Ovary (tissue), 9 donors: Measurements from ENCODE around the gene RPRD1A. TPM values are rescaled to one million over a fixed set of nuclear protein-coding genes. Genes with fewer than 3 reads are reported as not detected.

Source experiments
- DNase-seq, 5 donors: peaks; one replicate each; pipeline ENCODE4 v3.0.0-alpha.2; 2019 to 2020
- H3K27ac ChIP-seq, 2 donors: fragments of 200-600 bp; one replicate each; pipeline versions ENCODE4 v1.5.1 to v1.8.0; 2019 to 2022
- H3K27me3 ChIP-seq: fragments of 200-600 bp; one replicate; pipeline ENCODE4 v1.8.0; 2022
- H3K36me3 ChIP-seq: fragments of 200-600 bp; sonication (generic); one replicate; pipeline ENCODE4 v1.5.1; 2019
- H3K4me1 ChIP-seq: one replicate; pipeline ENCODE4 v1.8.1; 2013; ENCODE audit warnings: mild to moderate bottlenecking, moderate library complexity; ENCODE audit not compliant: insufficient read depth
- H3K4me3 ChIP-seq: fragments of 200-600 bp; sonication (generic); one replicate; pipeline ENCODE4 v1.5.1; 2017
- H3K9me3 ChIP-seq, 2 donors: fragments of 200-600 bp in 1 of 2; sonication (generic) in 1 of 2; one replicate each; pipeline versions ENCODE4 v1.5.1 to v1.8.1; 2013 to 2019; ENCODE audit warnings: mild to moderate bottlenecking in 1 of 2, moderate library complexity in 1 of 2
- EP300 ChIP-seq: sonication (generic); formaldehyde crosslinking; IDR thresholded peaks from one replicate; pipeline ENCODE4 v1.6.1; 2017; ENCODE audit warnings: antibody characterized with exemption
- POLR2A ChIP-seq: fragments of 450-650 bp; IDR thresholded peaks from one replicate; pipeline ENCODE4 v1.6.1; 2017; ENCODE audit warnings: antibody characterized with exemption, mild to moderate bottlenecking, moderate library complexity
- WGBS, 3 donors: extraction: QIAGEN DNeasy Blood & Tissue Kit in 1 of 3; methylation state at CpG; one replicate each; pipeline versions ENCODE4 v1.1.5 to v1.1.7; 2013 to 2017; 5-methylcytosine and 5-hydroxymethylcytosine counted together
- intact Hi-C, 4 donors: fragments of 100-400 bp; cut with DNase I; formaldehyde crosslinking; loops; one replicate each; pipeline versions ENCODE4 v1.11.0 to v1.15.1; 2022 to 2023
- polyA plus RNA-seq, 2 donors: library from polyadenylated mRNA; stranded (reverse); fragments of 200-250 nt in 1 of 2; fragments of 350-450 nt in 1 of 2; fragmentation: Illumina TruSeq in 1 of 2; extraction: RNeasy Lipid Tissue Mini Kit (QIAGEN cat#74804) in 1 of 2; gene quantifications; one replicate each; pipeline ENCODE4 v1.2.3, GENCODE V29; 2013 to 2014
- total RNA-seq, 7 donors: library from RNA; depleted of rRNA in 2 of 7; stranded (reverse); fragments of >200 nt in 2 of 7; fragmentation: NEBNext Ultra II Directional in 3 of 7; extraction: Animal tissue kit (Norgen Biotek cat#: 25700) in 3 of 7; gene quantifications; one replicate each; pipeline versions ENCODE4 v1.1.0 to v1.2.4, GENCODE V29; 2016 to 2023
- TF ChIP-seq, protein P1 (sequence below), 3 donors: fragments of 450-650 bp in 2 of 3; fragments of 200-600 bp in 1 of 3; IDR thresholded peaks; one replicate each; pipeline versions ENCODE4 v1.5.1 to v1.8.0; 2016 to 2022; ENCODE audit warnings: antibody characterized with exemption in 3 of 3, mild to moderate bottlenecking in 1 of 3
- donor health status: DM: no; HTN: no; CAD: no; lungs with moderate emphysema.
- donor health status: DM: no; HTN: no; CAD: no.
- donor health status: Bipolar disorder and iron deficiency.
- donor health status: DM: yes; HTN: yes; CAD: no.
- donor health status: DM: no; HTN: no; CAD: no.
- donor health status: DM: yes; HTN: yes; CAD: no.

RPRD1A gene
- total and polyA plus RNA-seq, 9 donors: 19.3 to 56.8 (median 41.3) TPM

DNA sequence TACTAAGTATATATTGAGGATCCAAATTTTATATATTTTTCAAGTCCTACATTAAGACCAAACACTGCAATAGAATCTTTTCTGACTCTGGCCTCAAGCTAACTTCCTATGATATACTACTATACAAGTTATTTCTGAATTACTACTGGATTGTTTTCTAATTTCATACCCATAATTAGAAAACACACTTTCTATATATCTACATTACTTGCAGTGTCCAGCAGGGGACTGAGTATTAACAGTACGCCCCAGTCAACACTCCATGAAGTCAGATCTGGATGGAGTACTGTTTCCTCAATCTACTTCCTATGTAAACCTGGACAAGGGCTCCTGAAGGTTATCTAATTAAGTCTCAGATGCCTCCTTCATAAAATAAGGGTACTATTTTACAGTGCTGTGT is 68.4 kb downstream of the RPRD1A start:
- H3K27ac ChIP-seq: no peak overlapping the region
- no peak for DNase-seq
- intact Hi-C loops: no loop called here
- H3K27me3 ChIP-seq: no peaks in the 10 kb centered on the region
- H3K9me3 ChIP-seq: no peaks in the 10 kb centered on the region
- TF ChIP-seq, protein P1, sequence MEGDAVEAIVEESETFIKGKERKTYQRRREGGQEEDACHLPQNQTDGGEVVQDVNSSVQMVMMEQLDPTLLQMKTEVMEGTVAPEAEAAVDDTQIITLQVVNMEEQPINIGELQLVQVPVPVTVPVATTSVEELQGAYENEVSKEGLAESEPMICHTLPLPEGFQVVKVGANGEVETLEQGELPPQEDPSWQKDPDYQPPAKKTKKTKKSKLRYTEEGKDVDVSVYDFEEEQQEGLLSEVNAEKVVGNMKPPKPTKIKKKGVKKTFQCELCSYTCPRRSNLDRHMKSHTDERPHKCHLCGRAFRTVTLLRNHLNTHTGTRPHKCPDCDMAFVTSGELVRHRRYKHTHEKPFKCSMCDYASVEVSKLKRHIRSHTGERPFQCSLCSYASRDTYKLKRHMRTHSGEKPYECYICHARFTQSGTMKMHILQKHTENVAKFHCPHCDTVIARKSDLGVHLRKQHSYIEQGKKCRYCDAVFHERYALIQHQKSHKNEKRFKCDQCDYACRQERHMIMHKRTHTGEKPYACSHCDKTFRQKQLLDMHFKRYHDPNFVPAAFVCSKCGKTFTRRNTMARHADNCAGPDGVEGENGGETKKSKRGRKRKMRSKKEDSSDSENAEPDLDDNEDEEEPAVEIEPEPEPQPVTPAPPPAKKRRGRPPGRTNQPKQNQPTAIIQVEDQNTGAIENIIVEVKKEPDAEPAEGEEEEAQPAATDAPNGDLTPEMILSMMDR (IDR thresholded peaks at IDR 0.05): no peak
- no peak for TF ChIP-seq POLR2A
- H3K36me3 ChIP-seq: no peaks in the 10 kb centered on the region
- H3K4me1 ChIP-seq: no peaks in the 10 kb centered on the region
- WGBS, 3 donors: 66 to 81% (median 68%) methylated on average over 1 of the region's 1 CpG
- H3K4me3 ChIP-seq: no peak overlapping the region

DNA sequence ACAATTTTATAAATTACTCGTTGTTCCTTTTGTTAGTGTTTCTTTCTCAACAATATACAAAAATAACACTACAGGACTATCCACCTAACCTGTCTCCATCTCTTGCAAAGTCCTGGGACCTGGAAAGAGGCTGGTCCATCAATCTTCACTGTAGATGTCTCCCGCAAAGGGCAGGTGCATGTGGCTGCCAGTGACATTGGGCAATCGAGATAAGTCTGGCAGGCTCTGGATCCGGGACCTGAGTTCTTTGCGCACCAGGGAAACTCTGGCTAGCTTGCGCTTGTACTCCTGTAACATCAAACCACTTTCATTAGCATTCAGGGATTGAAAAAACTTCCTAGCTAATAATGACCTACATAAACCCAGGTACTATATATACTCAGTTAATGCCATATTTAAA is 74.3 kb downstream of the RPRD1A start:
- intact Hi-C loops: no loop called here
- DNase-seq: no peak
- H3K4me1 ChIP-seq: no peaks in the 10 kb centered on the region
- no peak overlapping the region for H3K27ac ChIP-seq
- no peaks in the 10 kb centered on the region for H3K36me3 ChIP-seq
- 95 to 98% (median 95%) methylated on average over 6 of the region's 6 CpGs for WGBS, 3 donors
- H3K27me3 ChIP-seq: peaks cover 3% of the 10 kb centered on the region
- H3K9me3 ChIP-seq: no peaks in the 10 kb centered on the region
- H3K4me3 ChIP-seq: no peak overlapping the region
- TF ChIP-seq POLR2A: no peak
- TF ChIP-seq EP300: no peak
- TF ChIP-seq, protein P1 (IDR thresholded peaks at IDR 0.05): no peak

DNA sequence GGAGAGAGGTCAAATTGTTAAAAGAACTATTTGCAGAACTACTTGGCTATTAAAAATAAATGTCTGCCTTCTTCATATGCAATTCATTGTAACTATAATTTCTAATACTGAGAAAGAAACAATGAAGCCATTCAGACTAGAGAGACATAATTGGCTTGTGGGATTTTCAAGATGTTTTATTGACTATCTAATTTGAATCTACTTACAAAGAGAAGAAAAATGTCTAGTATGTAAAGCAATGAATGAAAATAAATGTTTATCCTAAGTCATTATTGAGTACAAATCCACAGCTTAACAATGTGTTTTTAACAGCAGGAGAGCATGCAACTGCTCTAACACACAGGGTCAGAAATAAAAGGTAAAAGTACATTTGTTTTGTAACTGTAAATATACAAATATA is 75.7 kb downstream of the RPRD1A start:
- DNase-seq: no peak
- TF ChIP-seq, protein P1 (IDR thresholded peaks at IDR 0.05): no peak
- TF ChIP-seq EP300 (no peak), POLR2A (no peak)
- Histone ChIP-seq H3K27ac (no peak overlapping the region), H3K36me3 (no peaks in the 10 kb centered on the region), H3K27me3 (peaks cover 3% of the 10 kb centered on the region), H3K4me1 (no peaks in the 10 kb centered on the region), H3K9me3 (no peaks in the 10 kb centered on the region), H3K4me3 (no peak overlapping the region)
- intact Hi-C loops: no loop called here

DNA sequence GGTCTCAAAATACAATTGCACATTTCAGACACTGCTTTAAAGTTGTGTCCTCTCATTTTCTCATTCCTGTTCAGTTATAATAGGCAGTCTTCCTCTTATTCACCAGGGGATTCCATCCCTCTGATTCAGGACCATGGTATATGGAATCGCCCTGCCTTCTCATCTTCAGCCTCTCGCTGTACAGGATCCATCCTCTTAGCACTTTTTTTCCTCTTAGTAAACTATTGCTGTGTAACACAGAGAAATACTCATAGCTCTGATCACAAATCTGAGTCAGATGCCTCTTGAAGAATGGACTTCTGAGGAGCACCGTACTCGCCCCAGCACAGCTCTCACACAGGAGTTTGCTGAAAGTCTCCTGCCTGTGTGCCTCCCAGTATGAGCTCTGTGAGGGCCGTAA is 83.5 kb downstream of the RPRD1A start:
- intact Hi-C loops: no loop called here
- H3K4me1 ChIP-seq: no peaks in the 10 kb centered on the region
- H3K9me3 ChIP-seq: no peaks in the 10 kb centered on the region
- TF ChIP-seq EP300: no peak
- TF ChIP-seq POLR2A: no peak
- TF ChIP-seq, protein P1 (IDR thresholded peaks at IDR 0.05): no peak
- no peaks in the 10 kb centered on the region for H3K36me3 ChIP-seq
- 94 to 98% (median 95%) methylated on average over 5 of the region's 5 CpGs for WGBS, 3 donors
- no peaks in the 10 kb centered on the region for H3K27me3 ChIP-seq
- H3K4me3 ChIP-seq: no peak overlapping the region
- no peak overlapping the region for H3K27ac ChIP-seq
- no peak for DNase-seq

DNA sequence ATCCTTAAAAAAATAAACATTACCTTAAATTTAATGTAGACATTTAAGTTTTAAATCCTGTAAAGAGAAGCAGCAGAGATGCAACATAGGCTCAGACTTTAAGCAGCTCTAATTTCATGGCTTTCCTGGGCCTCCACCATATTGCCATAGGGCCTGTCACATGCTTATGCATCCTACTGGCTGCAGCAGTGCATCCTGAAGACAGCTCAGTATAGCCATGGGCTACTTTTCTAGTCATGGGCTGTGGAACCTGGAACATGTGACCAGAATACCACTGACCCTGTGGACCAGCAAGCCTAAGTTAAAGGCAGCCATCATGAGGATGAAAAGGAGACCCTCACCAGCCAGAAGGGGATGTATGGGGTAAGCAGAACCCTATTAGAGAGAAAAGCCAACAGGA is 84.2 kb downstream of the RPRD1A start:
- Histone ChIP-seq H3K36me3 (no peaks in the 10 kb centered on the region), H3K27ac (no peak overlapping the region), H3K9me3 (no peaks in the 10 kb centered on the region), H3K27me3 (no peaks in the 10 kb centered on the region), H3K4me1 (no peaks in the 10 kb centered on the region), H3K4me3 (no peak overlapping the region)
- intact Hi-C loops: no loop called here
- DNase-seq: no peak
- TF ChIP-seq EP300 (no peak), POLR2A (no peak)
- TF ChIP-seq, protein P1 (IDR thresholded peaks at IDR 0.05): no peak
